A549 (cell line): ENCODE results near the gene LACC1.

Experiments
- CTCF ChIP-seq: fragments of >200 bp; sonication (Bioruptor Twin); formaldehyde crosslinking; IDR thresholded peaks from 3 replicates; pipeline ENCODE4 v1.5.1; 2016
- JUN ChIP-seq, 2 experiments: fragments of >200 bp; sonication (Bioruptor Twin); formaldehyde crosslinking; IDR thresholded peaks; 2 replicates in 1 of 2; 3 replicates in 1 of 2; pipeline ENCODE4 v1.6.1; 2016 to 2017
- POLR2A ChIP-seq: IDR thresholded peaks from 2 replicates; pipeline ENCODE4 v1.6.1; 2012; ENCODE audit warnings: mild to moderate bottlenecking, low read length
- ZFP36 ChIP-seq: fragments of 450-650 bp; IDR thresholded peaks from 2 replicates; pipeline ENCODE4 v1.6.1; 2014; ENCODE audit warnings: borderline replicate concordance; ENCODE audit not compliant: partially characterized antibody

DNA sequence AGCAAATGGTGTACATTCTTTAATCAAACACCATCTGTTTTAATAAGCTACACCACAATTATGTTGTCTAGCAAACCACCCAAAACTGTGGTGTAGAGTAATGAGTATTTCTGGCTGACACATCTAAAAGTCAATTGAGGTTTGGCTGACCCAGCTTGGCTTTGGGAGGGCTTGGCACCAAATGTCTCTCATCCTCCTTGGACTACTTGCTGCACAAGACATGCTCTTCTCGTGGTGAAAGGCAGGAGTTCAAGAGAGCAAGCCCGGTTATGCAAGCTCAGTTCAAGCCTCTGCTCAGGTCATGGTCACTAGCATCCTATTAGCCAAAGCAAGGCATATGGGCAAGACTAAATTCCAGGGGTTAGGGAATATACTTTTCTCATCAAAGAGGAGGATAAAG lies 37.1 kb downstream of the LACC1 start:
- no peak for TF ChIP-seq CTCF
- no peak for TF ChIP-seq POLR2A
- TF ChIP-seq ZFP36: no peak
- TF ChIP-seq JUN (IDR thresholded peaks at IDR 0.05): no peak
